Choroid plexus epithelial cell (primary cell): ENCODE results near the gene MIOS.

Experiments
- DNase-seq: peaks from one replicate; pipeline ENCODE4 v3.0.0-alpha.2; 2010; ENCODE audit warnings: low read depth
- H3K4me3 ChIP-seq: 2 replicates; pipeline ENCODE4 v1.5.1; 2011; ENCODE audit warnings: low read depth, mild to moderate bottlenecking, control low read depth, low read length, moderate library complexity
- TF ChIP-seq, protein P1 (sequence below): conservative IDR thresholded peaks from 2 replicates; pipeline ENCODE4 v1.5.1; 2011; ENCODE audit warnings: low read depth, mild to moderate bottlenecking, control low read depth, inconsistent platforms, low read length, moderate library complexity

Gene MIOS

DNA sequence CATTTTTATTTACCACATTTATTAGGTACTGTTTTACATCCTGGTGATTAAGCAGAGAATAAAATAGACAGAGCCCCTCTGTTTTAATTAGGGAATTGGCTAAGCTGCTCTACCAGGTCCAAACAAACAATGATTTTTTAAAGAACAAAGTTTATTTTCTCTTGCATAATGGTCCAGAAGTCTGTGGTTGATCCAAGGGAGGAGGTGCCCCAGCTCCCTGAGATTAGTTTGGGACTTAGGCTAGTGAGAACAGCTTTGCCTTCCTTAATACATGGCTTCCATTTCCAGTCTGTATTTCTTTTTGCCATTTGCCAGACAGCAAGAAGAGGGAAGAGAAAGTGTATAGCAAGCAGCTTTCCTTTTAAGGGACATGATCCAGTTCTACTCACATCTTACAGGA is 2.9 kb upstream of the MIOS start:
- H3K4me3 ChIP-seq = no peak overlapping the region
- DNase-seq = no peak
- TF ChIP-seq, protein P1, sequence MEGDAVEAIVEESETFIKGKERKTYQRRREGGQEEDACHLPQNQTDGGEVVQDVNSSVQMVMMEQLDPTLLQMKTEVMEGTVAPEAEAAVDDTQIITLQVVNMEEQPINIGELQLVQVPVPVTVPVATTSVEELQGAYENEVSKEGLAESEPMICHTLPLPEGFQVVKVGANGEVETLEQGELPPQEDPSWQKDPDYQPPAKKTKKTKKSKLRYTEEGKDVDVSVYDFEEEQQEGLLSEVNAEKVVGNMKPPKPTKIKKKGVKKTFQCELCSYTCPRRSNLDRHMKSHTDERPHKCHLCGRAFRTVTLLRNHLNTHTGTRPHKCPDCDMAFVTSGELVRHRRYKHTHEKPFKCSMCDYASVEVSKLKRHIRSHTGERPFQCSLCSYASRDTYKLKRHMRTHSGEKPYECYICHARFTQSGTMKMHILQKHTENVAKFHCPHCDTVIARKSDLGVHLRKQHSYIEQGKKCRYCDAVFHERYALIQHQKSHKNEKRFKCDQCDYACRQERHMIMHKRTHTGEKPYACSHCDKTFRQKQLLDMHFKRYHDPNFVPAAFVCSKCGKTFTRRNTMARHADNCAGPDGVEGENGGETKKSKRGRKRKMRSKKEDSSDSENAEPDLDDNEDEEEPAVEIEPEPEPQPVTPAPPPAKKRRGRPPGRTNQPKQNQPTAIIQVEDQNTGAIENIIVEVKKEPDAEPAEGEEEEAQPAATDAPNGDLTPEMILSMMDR = no peak

DNA sequence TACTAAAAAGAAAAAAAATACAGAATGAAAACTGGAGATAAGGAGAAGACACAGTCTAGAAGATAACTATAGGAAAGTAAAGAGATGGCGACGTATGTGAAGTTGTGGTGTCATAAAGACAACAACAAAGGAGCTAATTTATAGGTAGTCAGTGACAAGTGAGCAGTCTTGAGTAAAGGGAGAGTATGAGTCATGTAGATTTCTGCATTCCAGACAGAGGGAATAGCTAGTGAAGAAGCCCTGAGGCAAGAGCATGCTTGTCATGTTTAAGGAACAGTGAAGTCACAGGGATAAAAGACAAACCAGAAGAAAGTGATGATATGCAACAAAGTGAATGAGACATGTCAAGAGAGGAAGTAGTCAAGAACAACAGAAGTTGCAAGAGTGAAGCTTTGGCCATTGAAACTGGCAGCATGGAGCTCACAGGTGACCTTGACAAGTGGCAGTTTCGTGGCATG is 2.3 kb upstream of the MIOS start:
- peak; percentile 49 for DNase-seq
- TF ChIP-seq, protein P1 = no peak
- no peak overlapping the region for H3K4me3 ChIP-seq

GRCh38 chr7:7565018-7565680 is 1.5 kb upstream of the MIOS start:
- no peak for DNase-seq
- H3K4me3 ChIP-seq = no peak overlapping the region
- TF ChIP-seq, protein P1 = no peak

DNA sequence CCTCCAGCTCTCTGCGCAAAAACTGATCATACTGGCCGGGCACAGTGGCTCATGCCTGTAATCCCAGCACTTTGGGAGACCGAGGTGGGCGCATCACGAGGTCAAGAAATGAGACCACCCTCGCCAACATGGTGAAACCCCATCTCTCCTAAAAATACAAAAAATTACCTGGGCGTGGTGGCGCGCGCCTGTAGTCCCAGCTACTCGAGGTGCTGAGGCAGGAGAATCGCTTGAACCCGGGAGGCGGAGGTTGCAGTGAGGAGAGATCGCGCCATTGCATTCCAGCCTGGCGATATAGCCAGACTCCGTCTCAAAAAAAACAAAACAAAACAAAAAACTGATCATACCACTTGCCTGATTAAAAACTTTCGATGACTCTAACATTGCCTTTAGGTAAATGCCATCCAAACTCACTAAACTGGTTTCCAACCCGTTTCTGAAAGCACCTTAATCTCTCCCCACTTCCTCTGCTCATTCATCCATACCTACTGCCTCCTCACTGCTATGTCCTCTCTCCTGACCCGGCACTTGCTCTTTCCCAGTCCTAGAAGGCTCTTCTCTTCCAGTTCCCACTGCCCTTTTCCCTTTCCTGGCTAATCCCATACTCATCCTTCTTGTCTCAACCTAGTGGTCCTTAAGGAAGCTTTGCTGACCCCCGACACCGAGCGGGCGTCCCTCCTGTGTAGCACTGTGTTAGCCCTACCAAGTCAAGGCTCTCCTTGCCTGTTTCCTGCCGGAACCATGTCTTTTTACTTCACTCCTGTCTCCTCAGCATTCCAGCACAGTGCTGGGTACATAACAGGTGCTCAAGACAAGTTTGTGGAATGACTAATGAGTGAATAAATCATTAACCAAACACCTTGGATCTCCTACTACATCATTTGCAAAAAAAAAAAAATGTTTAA is 686 bp upstream of the MIOS start:
- peak overlapping the region; percentile 74 for H3K4me3 ChIP-seq
- no peak for DNase-seq
- TF ChIP-seq, protein P1 = no peak

GRCh38 chr7:7567898-7568531 is 1.3 kb downstream of the MIOS start:
- no peak for DNase-seq
- H3K4me3 ChIP-seq = peak overlapping the region; percentile 74
- TF ChIP-seq, protein P1 = no peak

DNA sequence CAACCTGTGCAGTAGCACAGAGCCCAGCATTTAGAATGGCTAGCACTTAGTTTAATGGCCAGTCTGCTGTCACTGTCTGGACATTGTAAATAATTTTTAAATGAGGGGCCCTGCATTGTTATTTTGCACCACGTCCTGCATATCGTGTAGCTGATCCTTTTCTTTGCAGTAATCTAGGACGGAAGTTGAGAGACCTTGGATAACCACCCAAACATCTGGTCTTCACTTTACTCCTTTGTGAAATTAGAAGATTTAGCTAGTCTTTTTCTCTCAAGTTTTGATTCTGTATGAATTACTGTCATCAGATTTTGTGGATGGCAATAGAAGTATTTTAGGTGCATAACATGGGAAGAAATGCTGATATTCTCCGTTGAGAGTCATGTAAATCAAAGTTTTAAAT is 1.9 kb downstream of the MIOS start:
- no peak for DNase-seq
- TF ChIP-seq, protein P1 = no peak
- H3K4me3 ChIP-seq = no peak overlapping the region
